Keratinocyte (primary cell): ENCODE measurements around the gene ZNF628. TPM values are rescaled to one million over a fixed set of nuclear protein-coding genes. Genes with fewer than 3 reads are reported as not detected.

Experiments used
- DNase-seq: peaks from one replicate; pipeline ENCODE4 v3.0.0-alpha.2; 2011; ENCODE audit warnings: low read depth, missing footprints, low spot score
- FAIRE-seq: peaks from 2 replicates; lab custom pipeline; 2011; peaks lifted over from hg19 to GRCh38; lab: Jason Lieb, UNC
- H2AFZ ChIP-seq: 2 replicates; pipeline ENCODE4 v1.6.0; 2012; ENCODE audit warnings: low read length, control low read depth, inconsistent platforms; ENCODE audit not compliant: control insufficient read depth
- H3K27ac ChIP-seq: 2 replicates; pipeline ENCODE4 v1.5.1; 2011; ENCODE audit warnings: low read length; ENCODE audit not compliant: control insufficient read depth, insufficient read depth
- H3K27me3 ChIP-seq: 3 replicates; pipeline ENCODE4 v1.6.0; 2011; ENCODE audit warnings: low read length; ENCODE audit not compliant: control insufficient read depth, insufficient read depth; ENCODE audit errors: extremely low read depth
- H3K36me3 ChIP-seq, 2 experiments: 2 replicates in 1 of 2; 3 replicates in 1 of 2; pipeline ENCODE4 v1.5.1; 2011; ENCODE audit warnings: low read length in 2 of 2, mild to moderate bottlenecking in 1 of 2; ENCODE audit not compliant: control insufficient read depth in 2 of 2, insufficient read depth in 2 of 2; ENCODE audit errors: extremely low read depth in 1 of 2
- H3K4me1 ChIP-seq: 3 replicates; pipeline ENCODE4 v1.5.1; 2011; ENCODE audit warnings: low read length; ENCODE audit not compliant: control insufficient read depth, insufficient read depth; ENCODE audit errors: extremely low read depth
- H3K4me2 ChIP-seq: 3 replicates; pipeline ENCODE4 v1.6.0; 2011; ENCODE audit warnings: low read depth, low read length; ENCODE audit not compliant: control insufficient read depth, insufficient read depth; ENCODE audit errors: extremely low read depth
- H3K4me3 ChIP-seq, 3 experiments: fragments of 200-600 bp in 1 of 3; sonication (generic) in 1 of 3; 2 replicates in 2 of 3; 3 replicates in 1 of 3; pipeline ENCODE4 v1.5.1; 2011 to 2016; ENCODE audit warnings: low read length in 3 of 3, mild to moderate bottlenecking in 3 of 3, control low read depth in 2 of 3, inconsistent platforms in 1 of 3, low read depth in 1 of 3, mixed read lengths in 1 of 3, mixed run types in 1 of 3, moderate library complexity in 1 of 3; ENCODE audit not compliant: control insufficient read depth in 2 of 3, insufficient read depth in 2 of 3; ENCODE audit errors: extremely low read depth in 1 of 3
- H3K79me2 ChIP-seq: 2 replicates; pipeline ENCODE4 v1.6.0; 2012; ENCODE audit warnings: low read length; ENCODE audit not compliant: control insufficient read depth, insufficient read depth
- H3K9ac ChIP-seq: 3 replicates; pipeline ENCODE4 v1.6.0; 2011; ENCODE audit warnings: low read length; ENCODE audit not compliant: control insufficient read depth, insufficient read depth; ENCODE audit errors: extremely low read depth
- H3K9me1 ChIP-seq: 3 replicates; pipeline ENCODE4 v1.6.0; 2011; ENCODE audit warnings: low read length; ENCODE audit not compliant: control insufficient read depth, insufficient read depth; ENCODE audit errors: extremely low read depth
- H3K9me3 ChIP-seq: 2 replicates; pipeline ENCODE4 v1.5.1; 2012; ENCODE audit warnings: low read depth, low read length; ENCODE audit not compliant: control insufficient read depth
- H4K20me1 ChIP-seq: 3 replicates; pipeline ENCODE4 v1.6.0; 2011; ENCODE audit warnings: low read length; ENCODE audit not compliant: control insufficient read depth, insufficient read depth; ENCODE audit errors: extremely low read depth
- CTCF ChIP-seq, 3 experiments: IDR thresholded peaks in 1 of 3; conservative IDR thresholded peaks in 1 of 3; optimal IDR thresholded peaks in 1 of 3; 2 replicates in 2 of 3; 3 replicates in 1 of 3; pipeline versions ENCODE3 to v1.5.1; 2011; ENCODE audit warnings: low read length in 3 of 3, mild to moderate bottlenecking in 3 of 3, moderate library complexity in 2 of 3, control low read depth in 1 of 3, inconsistent platforms in 1 of 3; ENCODE audit not compliant: insufficient read depth in 2 of 3; ENCODE audit errors: extremely low read depth in 1 of 3
- EZH2 ChIP-seq: IDR thresholded peaks from one replicate; pipeline ENCODE4 v1.6.1; 2012; ENCODE audit warnings: inconsistent platforms, mild to moderate bottlenecking, low read length, moderate library complexity
- dilution Hi-C: fragments of 300-500 bp; cut with MboI; formaldehyde crosslinking; loops from one replicate; pipeline ENCODE4 v1.7.0; 2020; ENCODE audit warnings: low sequenced_read_pairs; ENCODE audit not compliant: extremely low pct_ligation_motif_present
- polyA plus RNA-seq, 5 experiments: library from polyadenylated mRNA; depleted of rRNA in 3 of 5; stranded (reverse) in 3 of 5; stranded (forward) in 1 of 5; unstranded in 1 of 5; fragments of >200 nt; gene quantifications; 1 replicate in 1 of 5; 2 replicates in 3 of 5; 3 replicates in 1 of 5; pipeline versions ENCODE4 v1.2.1 to v1.2.3, GENCODE V29; 2011 to 2012; ENCODE audit warnings: missing spikeins in 2 of 5, low read depth in 1 of 5, low replicate concordance in 1 of 5

ZNF628 gene
- polyA plus RNA-seq, 1 donor (not counting 4 experiments of a cell fraction or from before 2014, with no cell fraction given): 0.22 TPM

- Histone ChIP-seq H3K27me3 (no peaks in the 10 kb centered on the region), H3K4me3 (no peak overlapping the region), H3K4me1 (peaks cover 20% of the 10 kb centered on the region), H3K9me3 (no peaks in the 10 kb centered on the region), H3K4me2 (no peak overlapping the region), H3K27ac (no peak overlapping the region), H3K9me1 (no peaks in the 10 kb centered on the region), H3K9ac (no peak overlapping the region), H3K36me3 (peaks cover 0 to 5% of the 10 kb centered on the region in 2 experiments), H2AFZ (no peak overlapping the region), H4K20me1 (no peaks in the 10 kb centered on the region), H3K79me2 (peaks cover 22% of the 10 kb centered on the region)
- FAIRE-seq (no peak), DNase-seq (no peak)
- TF ChIP-seq EZH2 (no peak), CTCF (optimal IDR thresholded peaks at IDR 0.05 in 1 of 3, IDR thresholded peaks at IDR 0.05 in 1 of 3, conservative IDR thresholded peaks at IDR 0.05 in 1 of 3; ENCODE audit: extremely low read depth in 1 of 3, insufficient read depth in 2 of 3, low read length in 3 of 3) (no peak)
- dilution Hi-C loops: no loop called here
These were observed 5.4 kb downstream of the ZNF628 start for GRCh38 chr19:55481794-55482155.

- H3K79me2 ChIP-seq: peaks cover 22% of the 10 kb centered on the region
- no peak overlapping the region for H2AFZ ChIP-seq
- DNase-seq (no peak), FAIRE-seq (no peak)
- H3K9me1 ChIP-seq: peaks cover 3% of the 10 kb centered on the region
- peaks cover 25% of the 10 kb centered on the region for H3K4me1 ChIP-seq
- H4K20me1 ChIP-seq: no peaks in the 10 kb centered on the region
- H3K27me3 ChIP-seq: no peaks in the 10 kb centered on the region
- dilution Hi-C loops: no loop called here
- H3K36me3 ChIP-seq: peaks cover 0 to 5% of the 10 kb centered on the region in 2 experiments
- TF ChIP-seq EZH2: no peak
- TF ChIP-seq CTCF (optimal IDR thresholded peaks at IDR 0.05 in 1 of 3, IDR thresholded peaks at IDR 0.05 in 1 of 3, conservative IDR thresholded peaks at IDR 0.05 in 1 of 3; ENCODE audit: extremely low read depth in 1 of 3, insufficient read depth in 2 of 3, low read length in 3 of 3): no peak
- H3K4me2 ChIP-seq: no peak overlapping the region
- H3K4me3 ChIP-seq: no peak overlapping the region
- no peak overlapping the region for H3K27ac ChIP-seq
- no peak overlapping the region for H3K9ac ChIP-seq
- H3K9me3 ChIP-seq: no peaks in the 10 kb centered on the region
These were observed 5.9 kb downstream of the ZNF628 start for GRCh38 chr19:55482156-55482961.
